ENCODE results near the gene PCCA.

- no peak for TF ChIP-seq CTCF (IDR thresholded peaks at IDR 0.05; ENCODE audit: low read length)
- TF ChIP-seq EZH2 (IDR thresholded peaks at IDR 0.05; ENCODE audit: borderline replicate concordance, low read length): no peak
Observed at GRCh38 chr13:100290165-100290801, 201.4 kb downstream of the PCCA start.

Measured in OCI-LY1 (cell line).